Measurements from ENCODE around the gene SWAP70.

DNA sequence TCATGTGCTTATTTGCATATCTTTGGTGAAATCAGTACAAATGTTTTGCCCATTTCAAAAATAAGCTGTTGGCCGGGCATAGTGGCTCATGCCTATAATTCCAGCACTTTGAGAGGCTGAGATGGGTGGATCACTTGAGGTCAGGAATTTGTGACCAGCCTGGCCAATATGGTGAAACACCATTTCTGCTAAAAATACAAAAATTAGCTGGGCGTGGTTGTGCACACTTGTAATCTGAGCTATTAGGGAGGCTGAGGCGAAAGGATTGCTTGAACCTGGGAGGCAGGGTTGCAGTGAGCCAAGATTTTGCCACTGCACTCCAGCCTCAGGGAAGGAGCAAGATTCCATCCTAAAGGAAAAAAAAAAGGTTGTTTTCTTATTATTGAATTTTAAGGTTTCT, 136.0 kb downstream of the SWAP70 start:
- TF ChIP-seq RERE (CRISPR knock-in tag; IDR thresholded peaks at IDR 0.05; ENCODE audit: low read depth) = no peak
- TF ChIP-seq KMT2A (CRISPR knock-in tag; IDR thresholded peaks at IDR 0.05) = no peak
- TF ChIP-seq ZNF547 (CRISPR knock-in tag; IDR thresholded peaks at IDR 0.05) = no peak
